ENCODE results near the gene ULK1.

The ULK1 gene

GRCh38 chr12:131900397-131900796 lies 6.0 kb downstream of the ULK1 start:
- DNase-seq (ENCODE audit: low read depth): peak; percentile 47
- no peak for TF ChIP-seq CTCF (IDR thresholded peaks at IDR 0.05; ENCODE audit: insufficient read depth, low read depth, low read length, missing control alignments)
- H3K4me3 ChIP-seq (ENCODE audit: low read length): no peak overlapping the region

- TF ChIP-seq CTCF (IDR thresholded peaks at IDR 0.05; ENCODE audit: insufficient read depth, low read depth, low read length, missing control alignments): no peak
- H3K4me3 ChIP-seq (ENCODE audit: low read length): no peak overlapping the region
- no peak for DNase-seq (ENCODE audit: low read depth)
Measured at GRCh38 chr12:131901431-131902331, 7.3 kb downstream of the ULK1 start.

GRCh38 chr12:131902332-131903241 lies 8.2 kb downstream of the ULK1 start:
- H3K4me3 ChIP-seq (ENCODE audit: low read length): no peak overlapping the region
- no peak for TF ChIP-seq CTCF (IDR thresholded peaks at IDR 0.05; ENCODE audit: insufficient read depth, low read depth, low read length, missing control alignments)
- no peak for DNase-seq (ENCODE audit: low read depth)

GRCh38 chr12:131903270-131904255 lies 9.1 kb downstream of the ULK1 start:
- H3K4me3 ChIP-seq (ENCODE audit: low read length): no peak overlapping the region
- no peak for DNase-seq (ENCODE audit: low read depth)
- no peak for TF ChIP-seq CTCF (IDR thresholded peaks at IDR 0.05; ENCODE audit: insufficient read depth, low read depth, low read length, missing control alignments)

GRCh38 chr12:131904346-131904745 lies 9.9 kb downstream of the ULK1 start:
- no peak for TF ChIP-seq CTCF (IDR thresholded peaks at IDR 0.05; ENCODE audit: insufficient read depth, low read depth, low read length, missing control alignments)
- no peak for DNase-seq (ENCODE audit: low read depth)
- H3K4me3 ChIP-seq (ENCODE audit: low read length): no peak overlapping the region

- no peak for DNase-seq (ENCODE audit: low read depth)
- no peak overlapping the region for H3K4me3 ChIP-seq (ENCODE audit: low read length)
- TF ChIP-seq CTCF (IDR thresholded peaks at IDR 0.05; ENCODE audit: insufficient read depth, low read depth, low read length, missing control alignments): no peak
Measured at GRCh38 chr12:131905081-131905629, 10.7 kb downstream of the ULK1 start.

All from epithelial cell of esophagus (primary cell).